Measurements from ENCODE around the gene E2F2. TPM values are rescaled to one million over a fixed set of nuclear protein-coding genes. Genes with fewer than 3 reads are reported as not detected.
"Not testable (repeated sequence)": the region's sequence is repeated elsewhere in the genome, so short reads cannot be mapped to it uniquely, and the experiment has no call there.

E2F2 gene
- total RNA-seq, 5 donors from 2014 or later (not counting 1 experiment from before 2014, with no cell fraction given), result 1.7 to 3.1 (median 2.5) TPM

- Histone ChIP-seq H3K27me3 (replicated peaks in 1 of 2; ENCODE audit: control insufficient read depth in 2 of 2, extremely low read depth in 1 of 2, insufficient read depth in 2 of 2, low read length in 1 of 2) (peaks cover 0 to 2% of the 10 kb centered on the region in 2 experiments), H3K4me3 (ENCODE audit: control insufficient read depth in 1 of 2, extremely low read depth in 1 of 2, low read length in 1 of 2) (no peak overlapping the region), H3K27ac (ENCODE audit: low read length) (no peak overlapping the region), H3K9me3 (no peaks in the 10 kb centered on the region), H3K4me1 (ENCODE audit: control insufficient read depth in 1 of 2, extremely low read depth in 1 of 2, insufficient read depth in 2 of 2, low read length in 2 of 2) (peaks cover 9 to 25% of the 10 kb centered on the region in 2 experiments), H3K36me3 (ENCODE audit: control insufficient read depth in 2 of 2, extremely low read depth in 1 of 2, insufficient read depth in 1 of 2, low read length in 1 of 2) (no peaks in the 10 kb centered on the region)
- Mint-ChIP-seq H3K36me3 (no peaks in the 10 kb centered on the region), H3K27me3 (no peaks in the 10 kb centered on the region), H3K9me3 (no peaks in the 10 kb centered on the region), H3K4me3 (no peak overlapping the region), H3K27ac (peak overlapping the region in 1 of 2 donors; percentile 70), H3K4me1 (peaks cover 11 to 19% (median 17%) of the 10 kb centered on the region in 3 donors)
- ATAC-seq (replicated peaks in 1 of 4) (peak in 3 of 4 experiments; percentile 21 to 40 (median 28)), DNase-seq (peak in 30 of 35 experiments; percentile 16 to 84 (median 56))
- CTCF ChIA-PET, result interaction anchor here (0.6 to 4.2 kb wide), 17 partner anchors 10 to 367 kb away, joined by 3 to 72 read pairs (median 3); partner anchors contain the start of gene ID3 (in 1 of the 2)
- POLR2A ChIA-PET, result interaction anchor here (0.6 to 1.4 kb wide), 7 partner anchors 14 to 227 kb away, joined by 3 to 5 read pairs (median 4); no protein-coding TSS in a partner anchor
- WGBS (ENCODE audit: insufficient coverage), result 0% methylated on average over 1 of the region's 8 CpGs
Observed at GRCh38 chr1:23544444-23545389, 13.7 kb upstream of the E2F2 start.

- H3K4me1 Mint-ChIP-seq, result peaks cover 15 to 22% (median 20%) of the 10 kb centered on the region in 3 donors
- H3K9me3 Mint-ChIP-seq, result no peaks in the 10 kb centered on the region
- ATAC-seq (replicated peaks in 1 of 4) (no peak), DNase-seq (no peak)
- peaks cover 12 to 30% of the 10 kb centered on the region in 2 experiments for H3K4me1 ChIP-seq (ENCODE audit: control insufficient read depth in 1 of 2, extremely low read depth in 1 of 2, insufficient read depth in 2 of 2, low read length in 2 of 2)
- no peaks in the 10 kb centered on the region for H3K9me3 ChIP-seq
- H3K27ac ChIP-seq (ENCODE audit: low read length), result no peak overlapping the region
- no peak overlapping the region for H3K4me3 ChIP-seq (ENCODE audit: control insufficient read depth in 1 of 2, extremely low read depth in 1 of 2, low read length in 1 of 2)
- CTCF ChIA-PET, result interaction anchor here (0.6 to 4.2 kb wide), 16 partner anchors 11 to 366 kb away, joined by 3 to 72 read pairs (median 4); no protein-coding TSS in a partner anchor
- H3K27me3 Mint-ChIP-seq, result no peaks in the 10 kb centered on the region
- H3K27me3 ChIP-seq (replicated peaks in 1 of 2; ENCODE audit: control insufficient read depth in 2 of 2, extremely low read depth in 1 of 2, insufficient read depth in 2 of 2, low read length in 1 of 2), result peaks cover 0 to 2% of the 10 kb centered on the region in 2 experiments
- H3K4me3 Mint-ChIP-seq, result no peak overlapping the region
- POLR2A ChIA-PET, result interaction anchor here (0.6 to 1.4 kb wide), 6 partner anchors 15 to 226 kb away, joined by 3 to 5 read pairs (median 4); no protein-coding TSS in a partner anchor
- no peaks in the 10 kb centered on the region for H3K36me3 Mint-ChIP-seq
- H3K36me3 ChIP-seq (ENCODE audit: control insufficient read depth in 2 of 2, extremely low read depth in 1 of 2, insufficient read depth in 1 of 2, low read length in 1 of 2), result no peaks in the 10 kb centered on the region
- no peak overlapping the region for H3K27ac Mint-ChIP-seq
- 92% methylated on average over 6 of the region's 8 CpGs for WGBS (ENCODE audit: insufficient coverage)
Observed at GRCh38 chr1:23543707-23544443, 12.8 kb upstream of the E2F2 start.

GRCh38 chr1:23542940-23543339 is 11.9 kb upstream of the E2F2 start:
- WGBS (ENCODE audit: insufficient coverage), result no CpG with 5 or more reads among the region's 5 CpGs
- H3K4me3 ChIP-seq (ENCODE audit: control insufficient read depth in 1 of 2, extremely low read depth in 1 of 2, low read length in 1 of 2); H3K36me3 Mint-ChIP-seq; H3K27ac ChIP-seq (ENCODE audit: low read length); H3K27me3 Mint-ChIP-seq; POLR2A ChIA-PET; DNase-seq; H3K4me3 Mint-ChIP-seq; ATAC-seq (replicated peaks in 1 of 4); H3K9me3 Mint-ChIP-seq; H3K27me3 ChIP-seq (replicated peaks in 1 of 2; ENCODE audit: control insufficient read depth in 2 of 2, extremely low read depth in 1 of 2, insufficient read depth in 2 of 2, low read length in 1 of 2); H3K9me3 ChIP-seq; H3K36me3 ChIP-seq (ENCODE audit: control insufficient read depth in 2 of 2, extremely low read depth in 1 of 2, insufficient read depth in 1 of 2, low read length in 1 of 2): not testable (repeated sequence)
- peaks cover 11 to 25% of the 10 kb centered on the region in 2 experiments for H3K4me1 ChIP-seq (ENCODE audit: control insufficient read depth in 1 of 2, extremely low read depth in 1 of 2, insufficient read depth in 2 of 2, low read length in 2 of 2)
- peak overlapping the region in 1 of 2 donors; percentile 1 for H3K27ac Mint-ChIP-seq
- H3K4me1 Mint-ChIP-seq, result peaks cover 15 to 22% (median 18%) of the 10 kb centered on the region in 3 donors
- CTCF ChIA-PET, result interaction anchor here (0.6 to 2.9 kb wide), 4 partner anchors 12 to 95 kb away, joined by 5 to 18 read pairs (median 12); no protein-coding TSS in a partner anchor

GRCh38 chr1:23539698-23540266 is 8.7 kb upstream of the E2F2 start:
- Histone ChIP-seq H3K9me3 (no peaks in the 10 kb centered on the region), H3K4me3 (ENCODE audit: control insufficient read depth in 1 of 2, extremely low read depth in 1 of 2, low read length in 1 of 2) (no peak overlapping the region), H3K27ac (ENCODE audit: low read length) (peak overlapping the region; percentile 44), H3K27me3 (replicated peaks in 1 of 2; ENCODE audit: control insufficient read depth in 2 of 2, extremely low read depth in 1 of 2, insufficient read depth in 2 of 2, low read length in 1 of 2) (no peaks in the 10 kb centered on the region), H3K36me3 (ENCODE audit: control insufficient read depth in 2 of 2, extremely low read depth in 1 of 2, insufficient read depth in 1 of 2, low read length in 1 of 2) (no peaks in the 10 kb centered on the region), H3K4me1 (ENCODE audit: control insufficient read depth in 1 of 2, extremely low read depth in 1 of 2, insufficient read depth in 2 of 2, low read length in 2 of 2) (peaks cover 9 to 17% of the 10 kb centered on the region in 2 experiments)
- H3K27me3 Mint-ChIP-seq, result no peaks in the 10 kb centered on the region
- H3K4me1 Mint-ChIP-seq, result peaks cover 13 to 31% (median 13%) of the 10 kb centered on the region in 3 donors
- peak; percentile 81 to 96 (median 88) for DNase-seq
- H3K27ac Mint-ChIP-seq, result peak overlapping the region; percentile 72 to 83
- peak overlapping the region; percentile 30 to 37 (median 35) for H3K4me3 Mint-ChIP-seq
- H3K36me3 Mint-ChIP-seq, result no peaks in the 10 kb centered on the region
- H3K9me3 Mint-ChIP-seq, result no peaks in the 10 kb centered on the region
- POLR2A ChIA-PET, result interaction anchor here in 1 of 2 donors (0.5 to 0.8 kb wide), 3 partner anchors 38 to 283 kb away, joined by 3 to 7 read pairs (median 4); no protein-coding TSS in a partner anchor
- ATAC-seq (replicated peaks in 1 of 4), result peak; percentile 94 to 98 (median 98)
- 0% methylated on average over 8 of the region's 16 CpGs for WGBS (ENCODE audit: insufficient coverage)
- CTCF ChIA-PET, result interaction anchor here (0.6 to 2.3 kb wide), 24 partner anchors 9 to 441 kb away, joined by 3 to 99 read pairs (median 4); partner anchors contain the start of genes ASAP3 (in 1 of the 2), E2F2 (in 1 of the 2) and ZNF436 (in 1 of the 2)

- WGBS (ENCODE audit: insufficient coverage), result 100% methylated on average over 5 of the region's 9 CpGs
- no peaks in the 10 kb centered on the region for H3K36me3 Mint-ChIP-seq
- H3K27me3 Mint-ChIP-seq, result no peaks in the 10 kb centered on the region
- no peak overlapping the region for H3K4me3 ChIP-seq (ENCODE audit: control insufficient read depth in 1 of 2, extremely low read depth in 1 of 2, low read length in 1 of 2)
- H3K27ac Mint-ChIP-seq, result no peak overlapping the region
- H3K9me3 ChIP-seq, result no peaks in the 10 kb centered on the region
- ChIA-PET POLR2A (interaction anchor here in 1 of 2 donors (0.6 kb wide), 1 partner anchor 40 kb away, joined by 3 read pairs; no protein-coding TSS in a partner anchor), CTCF (interaction anchor here in 1 of 2 donors (1.0 to 1.6 kb wide), 3 partner anchors 10 to 41 kb away, joined by 4 to 12 read pairs (median 4); no protein-coding TSS in a partner anchor)
- no peaks in the 10 kb centered on the region for H3K9me3 Mint-ChIP-seq
- H3K36me3 ChIP-seq (ENCODE audit: control insufficient read depth in 2 of 2, extremely low read depth in 1 of 2, insufficient read depth in 1 of 2, low read length in 1 of 2), result no peaks in the 10 kb centered on the region
- H3K27ac ChIP-seq (ENCODE audit: low read length), result no peak overlapping the region
- no peaks in the 10 kb centered on the region for H3K27me3 ChIP-seq (replicated peaks in 1 of 2; ENCODE audit: control insufficient read depth in 2 of 2, extremely low read depth in 1 of 2, insufficient read depth in 2 of 2, low read length in 1 of 2)
- DNase-seq (no peak), ATAC-seq (replicated peaks in 1 of 4) (no peak)
- H3K4me1 ChIP-seq (ENCODE audit: control insufficient read depth in 1 of 2, extremely low read depth in 1 of 2, insufficient read depth in 2 of 2, low read length in 2 of 2), result peaks cover 8 to 32% of the 10 kb centered on the region in 2 experiments
- H3K4me3 Mint-ChIP-seq, result no peak overlapping the region
- H3K4me1 Mint-ChIP-seq, result peaks cover 19 to 47% (median 22%) of the 10 kb centered on the region in 3 donors
Observed at GRCh38 chr1:23537296-23537973, 6.4 kb upstream of the E2F2 start.

Measured in T-cell (primary cell).